ENCODE data around the gene ADM2.

DNA sequence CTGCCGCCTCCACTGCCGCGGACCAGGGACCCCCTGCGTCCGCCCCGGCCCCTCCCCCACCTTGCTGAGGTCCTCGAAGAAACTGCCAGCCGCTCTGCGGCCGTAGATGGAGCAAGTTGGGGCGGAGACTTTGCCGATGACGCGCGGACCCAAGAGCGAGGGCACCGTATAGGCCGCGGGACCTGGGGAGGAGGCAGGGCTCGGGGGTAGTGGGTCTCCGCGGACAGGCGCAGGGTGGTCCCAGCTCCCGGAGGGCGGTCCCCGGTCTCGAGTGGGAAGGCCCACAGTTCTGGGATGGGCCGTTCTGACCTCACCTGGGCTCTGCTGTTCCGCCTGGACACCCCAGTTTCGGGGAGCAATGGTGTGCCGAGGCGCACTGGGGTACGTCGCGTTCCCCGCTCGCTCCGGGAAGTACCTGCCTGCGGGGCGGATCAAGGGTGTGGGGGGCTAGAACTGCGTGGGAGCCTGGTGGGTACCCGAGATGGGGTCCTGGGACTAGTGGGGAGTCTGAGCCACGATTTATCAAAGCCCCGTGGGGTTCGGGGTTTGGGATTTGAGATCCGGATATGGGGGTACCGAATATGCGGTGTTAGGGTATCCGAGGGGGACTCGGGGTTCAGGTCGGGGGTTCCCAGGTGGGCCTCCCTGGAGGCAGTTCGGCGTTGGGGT lies 49.7 kb downstream of the ADM2 start:
- TF ChIP-seq, protein P1, sequence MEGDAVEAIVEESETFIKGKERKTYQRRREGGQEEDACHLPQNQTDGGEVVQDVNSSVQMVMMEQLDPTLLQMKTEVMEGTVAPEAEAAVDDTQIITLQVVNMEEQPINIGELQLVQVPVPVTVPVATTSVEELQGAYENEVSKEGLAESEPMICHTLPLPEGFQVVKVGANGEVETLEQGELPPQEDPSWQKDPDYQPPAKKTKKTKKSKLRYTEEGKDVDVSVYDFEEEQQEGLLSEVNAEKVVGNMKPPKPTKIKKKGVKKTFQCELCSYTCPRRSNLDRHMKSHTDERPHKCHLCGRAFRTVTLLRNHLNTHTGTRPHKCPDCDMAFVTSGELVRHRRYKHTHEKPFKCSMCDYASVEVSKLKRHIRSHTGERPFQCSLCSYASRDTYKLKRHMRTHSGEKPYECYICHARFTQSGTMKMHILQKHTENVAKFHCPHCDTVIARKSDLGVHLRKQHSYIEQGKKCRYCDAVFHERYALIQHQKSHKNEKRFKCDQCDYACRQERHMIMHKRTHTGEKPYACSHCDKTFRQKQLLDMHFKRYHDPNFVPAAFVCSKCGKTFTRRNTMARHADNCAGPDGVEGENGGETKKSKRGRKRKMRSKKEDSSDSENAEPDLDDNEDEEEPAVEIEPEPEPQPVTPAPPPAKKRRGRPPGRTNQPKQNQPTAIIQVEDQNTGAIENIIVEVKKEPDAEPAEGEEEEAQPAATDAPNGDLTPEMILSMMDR (IDR thresholded peaks at IDR 0.05; ENCODE audit: poor library complexity): no peak
- peak; percentile 19 for TF ChIP-seq EZH2 (IDR thresholded peaks at IDR 0.05; ENCODE audit: borderline replicate concordance)

All from hepatocyte (in vitro differentiated cells).